NCI-H187 treated with DMSO at 0.1 percent for 48 hours (cell line): ENCODE measurements around the gene RNF103.

ENCODE experiments used
- DNase-seq: peaks from one replicate; lab custom pipeline; 2025; lab: John Stamatoyannopoulos, UW

RNF103 gene

DNA sequence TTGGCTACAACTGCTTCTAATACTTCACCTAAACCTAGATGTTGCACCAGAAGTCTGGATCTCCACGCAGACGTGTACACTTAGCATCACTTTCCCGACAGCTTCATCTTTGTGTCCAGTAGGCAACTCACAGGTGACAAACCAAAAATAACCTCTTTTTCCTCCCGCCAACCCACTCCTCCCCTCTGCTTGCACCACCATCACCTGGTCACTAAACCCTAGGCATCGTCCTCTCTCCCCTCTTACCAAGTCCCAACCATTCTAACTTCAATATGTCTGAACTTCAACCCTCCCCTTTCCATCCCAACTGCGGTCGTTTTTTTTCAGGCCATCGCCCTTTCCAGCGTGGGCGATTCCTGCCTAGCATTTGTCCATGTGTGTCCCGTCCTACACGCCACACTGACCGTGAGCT lies 60.0 kb downstream of the RNF103 start:
- DNase-seq: no peak

DNA sequence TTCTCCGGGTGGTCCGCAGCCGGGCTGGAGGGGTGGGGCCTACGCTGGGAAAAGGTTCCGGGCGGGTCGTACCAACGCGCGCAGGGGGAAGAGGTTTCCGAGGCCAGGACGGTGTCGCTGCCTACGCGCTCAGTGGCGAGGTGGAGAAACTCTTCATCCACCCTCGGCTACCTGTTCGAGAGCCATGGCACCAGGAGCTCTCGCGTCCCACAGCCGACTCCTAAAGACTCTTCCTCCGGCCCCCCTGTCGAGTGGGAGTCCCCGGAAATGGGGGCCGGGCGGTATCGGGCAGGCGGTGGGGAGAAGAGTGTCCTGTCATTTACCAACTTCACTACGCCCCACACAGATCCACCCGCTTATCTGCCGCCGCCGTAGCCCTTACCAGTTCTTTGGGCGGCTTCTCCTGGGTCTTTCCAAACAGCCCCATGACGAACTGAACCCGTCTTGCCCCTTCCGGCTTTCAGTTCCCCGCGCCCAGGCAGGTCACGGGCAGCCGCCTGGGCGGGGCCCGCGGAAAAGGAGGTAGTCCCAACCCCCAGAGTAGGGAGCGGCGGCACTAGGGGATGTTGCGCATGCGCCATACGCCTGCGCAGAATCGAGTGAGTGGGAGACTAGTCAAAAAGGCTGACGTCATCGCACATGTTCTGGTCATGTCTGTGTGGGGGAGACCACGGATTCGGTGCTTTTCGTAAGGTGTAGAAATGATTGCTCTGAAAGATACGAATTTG lies 60.6 kb downstream of the RNF103 start, which contains the start of gene CHMP3:
Gene CHMP3 (minus strand): TSS at position 522 of the 728 bp plus-strand sequence. CDS start 95 bp downstream, at position 427.
- peak; percentile 59 for DNase-seq

DNA sequence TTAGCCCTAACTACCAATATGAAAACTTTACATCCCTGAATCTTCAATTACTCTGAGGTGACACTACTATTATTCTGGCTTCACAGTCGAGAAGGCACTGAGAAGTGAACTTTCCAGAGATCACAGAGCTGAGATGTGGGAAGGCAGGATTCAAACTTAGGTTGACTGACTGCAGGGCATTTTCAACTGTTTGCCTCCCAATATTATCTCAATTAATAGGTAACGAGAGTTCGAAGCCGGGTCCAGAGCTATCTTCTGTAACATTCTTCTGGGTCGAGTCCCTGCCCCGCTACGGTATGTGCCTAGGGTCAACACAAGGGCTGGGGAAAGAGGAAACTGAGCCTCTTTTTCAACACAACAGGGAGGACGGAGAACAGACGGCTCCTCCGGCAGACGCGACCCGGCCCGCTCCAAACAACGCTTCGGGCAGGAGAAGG lies 61.2 kb downstream of the RNF103 start:
- DNase-seq: no peak

GRCh38 chr2:86557836-86558235 lies 65.8 kb downstream of the RNF103 start:
- DNase-seq: no peak

- no peak for DNase-seq
These were observed 67.2 kb downstream of the RNF103 start for GRCh38 chr2:86556508-86556907.
